Epithelial cell of esophagus (primary cell): ENCODE results near the gene CCDC68.
A peak's percentile ranks its signal among the peaks of the same experiment; 100 is the strongest.

Source experiments
- DNase-seq: peaks from one replicate; pipeline ENCODE4 v3.0.0; 2010; ENCODE audit warnings: low read depth
- H3K4me3 ChIP-seq: 2 replicates; pipeline ENCODE4 v1.5.1; 2011; ENCODE audit warnings: mild to moderate bottlenecking, low read length, control low read depth
- CTCF ChIP-seq: IDR thresholded peaks from 2 replicates; pipeline ENCODE4 v1.5.1; 2011; ENCODE audit warnings: low read depth, mild to moderate bottlenecking, low read length, control low read depth, inconsistent platforms; ENCODE audit not compliant: insufficient read depth; ENCODE audit errors: missing control alignments

Gene CCDC68

GRCh38 chr18:54999016-54999415 is 39.8 kb upstream of the CCDC68 start:
- no peak for DNase-seq

GRCh38 chr18:54995421-54996143 is 36.3 kb upstream of the CCDC68 start:
- DNase-seq: no peak
- no peak overlapping the region for H3K4me3 ChIP-seq
- no peak for TF ChIP-seq CTCF

More at GRCh38 chr18:54999016-54999415, 39.8 kb upstream of the CCDC68 start:
- H3K4me3 ChIP-seq: no peak overlapping the region
- TF ChIP-seq CTCF: no peak

- TF ChIP-seq CTCF: no peak
- DNase-seq: no peak
- no peak overlapping the region for H3K4me3 ChIP-seq
Measured at GRCh38 chr18:54991981-54992380, 32.7 kb upstream of the CCDC68 start.

GRCh38 chr18:54984908-54985307 is 25.6 kb upstream of the CCDC68 start:
- TF ChIP-seq CTCF: no peak
- DNase-seq: no peak
- H3K4me3 ChIP-seq: no peak overlapping the region

GRCh38 chr18:54983791-54984190 is 24.5 kb upstream of the CCDC68 start:
- H3K4me3 ChIP-seq: no peak overlapping the region
- no peak for DNase-seq
- no peak for TF ChIP-seq CTCF

- TF ChIP-seq CTCF: peak; percentile 62
- no peak overlapping the region for H3K4me3 ChIP-seq
- DNase-seq: peak; percentile 67
Measured at GRCh38 chr18:54983041-54983686, 23.9 kb upstream of the CCDC68 start.
